HEK293T (cell line): ENCODE data around the gene HP.

Experiments used
- ARNT ChIP-seq: fragments of 450-650 bp; IDR thresholded peaks from 2 replicates; pipeline ENCODE4 v1.6.1; 2017; ENCODE audit warnings: mild to moderate bottlenecking
- FOXA1 ChIP-seq: fragments of 450-650 bp; IDR thresholded peaks from 2 replicates; pipeline ENCODE4 v1.6.1; 2016; ENCODE audit warnings: mild to moderate bottlenecking
- FOXK2 ChIP-seq: fragments of 450-650 bp; IDR thresholded peaks from 2 replicates; pipeline ENCODE4 v1.6.1; 2016; ENCODE audit warnings: mild to moderate bottlenecking
- FOXM1 ChIP-seq: fragments of 450-650 bp; IDR thresholded peaks from 2 replicates; pipeline ENCODE4 v1.6.1; 2017; ENCODE audit warnings: mild to moderate bottlenecking, borderline replicate concordance
- HDGF ChIP-seq: fragments of 450-650 bp; IDR thresholded peaks from 2 replicates; pipeline ENCODE4 v1.6.1; 2017; ENCODE audit warnings: antibody characterized with exemption, borderline replicate concordance
- LEF1 ChIP-seq: fragments of 450-650 bp; IDR thresholded peaks from 2 replicates; pipeline ENCODE4 v1.6.1; 2017; ENCODE audit warnings: mild to moderate bottlenecking, borderline replicate concordance
- NFRKB ChIP-seq: fragments of 450-650 bp; IDR thresholded peaks from 2 replicates; pipeline ENCODE4 v1.6.1; 2016; ENCODE audit warnings: mild to moderate bottlenecking, moderate library complexity
- SP1 ChIP-seq: fragments of 450-650 bp; IDR thresholded peaks from 2 replicates; pipeline ENCODE4 v1.6.1; 2017
- SUZ12 ChIP-seq: fragments of 450-650 bp; IDR thresholded peaks from 2 replicates; pipeline ENCODE4 v1.6.1; 2016; ENCODE audit warnings: mild to moderate bottlenecking
- ZNF384 ChIP-seq: fragments of 450-650 bp; IDR thresholded peaks from 2 replicates; pipeline ENCODE4 v1.6.1; 2016

GRCh38 chr16:72107371-72107770 lies 53.1 kb downstream of the HP start:
- no peak for TF ChIP-seq ARNT
- no peak for TF ChIP-seq FOXM1
- no peak for TF ChIP-seq FOXK2
- no peak for TF ChIP-seq LEF1
- no peak for TF ChIP-seq SP1
- TF ChIP-seq FOXA1, result no peak
- TF ChIP-seq SUZ12, result no peak
- TF ChIP-seq ZNF384, result no peak
- no peak for TF ChIP-seq HDGF
- no peak for TF ChIP-seq NFRKB
